NCI-H2029 treated with DMSO at 0.1 percent for 48 hours (cell line): Measurements from ENCODE around the gene CFAP410.

Source experiments
- DNase-seq: peaks from one replicate; lab custom pipeline; 2025; lab: John Stamatoyannopoulos, UW

CFAP410 gene

DNA sequence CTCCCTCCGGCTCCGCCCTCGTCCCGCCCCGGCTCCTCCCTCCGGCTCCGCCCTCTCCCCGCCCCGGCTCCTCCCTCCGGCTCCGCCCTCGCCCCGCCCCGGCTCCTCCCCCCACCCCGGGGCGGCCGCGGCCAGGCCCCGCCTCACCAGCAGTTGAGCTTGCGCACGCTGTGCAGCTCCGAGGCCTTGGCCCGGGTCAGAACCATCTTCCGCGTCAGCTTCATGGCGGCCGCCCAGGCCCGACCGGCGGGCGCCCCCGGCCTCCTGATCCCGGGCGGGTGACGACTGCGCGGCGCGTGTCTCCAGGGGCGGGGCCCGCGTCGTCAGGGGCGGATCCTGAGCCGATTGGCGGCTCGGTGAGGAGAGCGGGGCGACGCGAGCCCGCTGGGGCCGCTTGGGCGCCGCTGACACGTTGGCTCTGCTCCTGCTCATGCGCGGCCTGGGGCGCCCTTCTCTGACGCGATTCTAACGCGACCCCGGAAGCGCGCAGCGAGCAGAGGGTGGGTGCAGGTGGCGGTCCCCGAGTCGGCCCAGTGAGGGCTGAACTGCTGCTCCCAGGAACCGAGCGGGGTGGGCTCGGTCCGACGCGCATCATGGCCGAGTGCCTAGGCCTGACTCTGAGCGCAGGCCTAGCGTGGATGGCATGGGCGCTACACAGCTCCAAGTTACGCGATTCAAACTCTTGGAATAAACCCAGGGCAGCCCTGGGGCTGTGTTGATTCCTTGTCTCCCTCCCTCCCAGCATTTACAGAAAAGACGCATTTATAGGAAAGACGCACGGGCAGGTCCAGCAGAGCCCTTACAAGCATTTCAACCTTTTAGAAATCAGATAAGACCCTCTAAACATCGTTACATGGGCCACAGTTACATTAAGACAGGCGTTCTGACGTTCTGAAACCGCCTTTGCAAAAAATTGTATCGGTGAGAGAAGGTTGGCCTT is at the start of gene CFAP410:
CFAP410 (minus strand) TSS at position 420 of the 940 bp plus-strand sequence; CDS start at position 224, 196 bp downstream.
- peak; percentile 81 for DNase-seq

DNA sequence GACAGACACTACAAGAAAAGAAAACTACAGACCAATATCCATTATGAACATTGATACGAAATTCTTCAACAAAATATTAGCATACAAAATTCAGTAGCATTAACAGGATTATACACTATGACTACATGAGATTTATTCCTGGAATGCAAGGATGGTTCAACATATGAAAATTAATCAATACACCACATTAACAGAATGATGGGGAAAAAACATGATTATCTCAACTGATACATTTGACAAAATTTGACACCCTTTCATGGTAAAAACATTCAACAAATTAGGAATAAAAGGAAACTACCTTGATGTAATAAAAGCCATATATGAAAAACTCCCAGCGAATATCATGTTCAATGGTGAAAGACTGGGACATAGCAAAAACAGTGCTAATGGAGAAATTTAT is 45.8 kb upstream of the CFAP410 start:
- DNase-seq: no peak

DNA sequence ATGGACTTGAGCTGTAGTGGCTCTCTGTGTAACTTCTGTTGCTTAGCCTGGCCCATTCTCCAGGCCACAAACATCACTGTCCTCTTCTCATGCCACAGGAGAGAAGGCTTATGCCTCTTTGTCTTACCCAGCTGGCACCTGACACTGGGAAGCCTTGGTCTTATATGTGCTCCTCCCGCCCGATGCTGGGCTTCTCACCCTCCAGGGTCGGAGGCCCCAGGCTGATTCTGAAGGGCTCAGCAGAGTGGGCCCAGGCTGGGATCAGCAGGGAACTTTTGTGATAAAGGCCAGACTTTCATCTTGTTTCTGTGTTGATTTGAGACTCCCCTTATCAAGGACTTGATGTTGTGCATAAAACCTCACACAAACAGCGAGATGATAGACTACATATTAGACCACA is 44.0 kb upstream of the CFAP410 start:
- DNase-seq: no peak

DNA sequence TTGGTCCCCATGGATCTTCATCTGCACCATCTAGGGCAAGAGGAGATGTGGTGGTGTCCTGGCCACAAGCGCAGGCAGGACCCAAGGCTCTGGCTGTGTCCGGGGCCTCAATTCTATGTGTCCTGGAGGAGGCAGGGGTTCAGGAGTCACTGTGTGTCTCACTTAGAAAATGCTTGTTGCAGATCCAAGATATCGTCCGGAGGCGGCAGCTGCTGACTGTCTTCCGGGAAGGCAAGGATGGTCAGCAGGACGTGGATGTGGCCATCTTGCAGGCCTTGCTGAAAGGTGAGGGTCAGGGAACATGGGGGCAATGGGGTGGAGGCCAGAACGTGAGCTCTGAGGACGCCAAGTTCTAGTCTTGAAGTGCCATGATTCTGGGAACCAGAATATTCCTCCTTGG is 43.3 kb upstream of the CFAP410 start:
- DNase-seq: no peak

DNA sequence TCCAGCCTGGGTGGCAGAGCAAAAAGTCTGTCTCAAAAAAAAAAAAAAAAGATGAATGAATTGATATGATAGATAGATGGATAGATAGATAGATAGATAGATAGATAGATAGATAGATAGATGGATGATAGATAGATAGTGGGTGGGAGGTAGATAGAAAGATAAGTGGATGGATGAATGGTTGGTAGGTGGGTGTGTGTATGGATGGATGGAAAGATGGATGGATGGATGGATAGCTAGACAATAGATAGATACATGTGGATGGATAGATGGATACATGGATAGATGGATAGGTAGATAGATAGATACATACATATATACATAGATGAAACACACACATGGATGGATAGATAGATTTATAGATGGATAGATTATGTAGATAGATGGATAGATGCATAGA is 42.7 kb upstream of the CFAP410 start:
- DNase-seq: no peak

DNA sequence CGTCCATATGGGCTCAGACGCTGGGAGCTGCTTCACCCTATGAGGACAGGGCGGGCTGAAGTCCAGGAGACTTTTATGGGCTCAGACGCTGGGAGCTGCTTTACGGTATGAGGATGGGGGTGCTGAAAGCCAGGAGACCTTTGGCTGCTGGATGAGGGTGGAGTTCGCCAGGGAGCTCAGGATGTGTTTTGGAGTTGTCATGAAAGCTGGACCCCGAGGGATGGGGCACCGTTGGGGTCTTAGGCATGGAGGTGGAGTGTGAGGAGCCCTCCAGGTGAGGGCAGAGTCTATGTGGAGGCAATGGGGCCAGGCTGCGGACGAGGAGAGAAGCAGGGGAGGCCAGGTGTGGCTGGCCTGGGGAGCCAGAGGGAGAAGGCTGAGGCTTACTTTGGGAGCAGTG is 41.7 kb upstream of the CFAP410 start:
- DNase-seq: no peak

DNA sequence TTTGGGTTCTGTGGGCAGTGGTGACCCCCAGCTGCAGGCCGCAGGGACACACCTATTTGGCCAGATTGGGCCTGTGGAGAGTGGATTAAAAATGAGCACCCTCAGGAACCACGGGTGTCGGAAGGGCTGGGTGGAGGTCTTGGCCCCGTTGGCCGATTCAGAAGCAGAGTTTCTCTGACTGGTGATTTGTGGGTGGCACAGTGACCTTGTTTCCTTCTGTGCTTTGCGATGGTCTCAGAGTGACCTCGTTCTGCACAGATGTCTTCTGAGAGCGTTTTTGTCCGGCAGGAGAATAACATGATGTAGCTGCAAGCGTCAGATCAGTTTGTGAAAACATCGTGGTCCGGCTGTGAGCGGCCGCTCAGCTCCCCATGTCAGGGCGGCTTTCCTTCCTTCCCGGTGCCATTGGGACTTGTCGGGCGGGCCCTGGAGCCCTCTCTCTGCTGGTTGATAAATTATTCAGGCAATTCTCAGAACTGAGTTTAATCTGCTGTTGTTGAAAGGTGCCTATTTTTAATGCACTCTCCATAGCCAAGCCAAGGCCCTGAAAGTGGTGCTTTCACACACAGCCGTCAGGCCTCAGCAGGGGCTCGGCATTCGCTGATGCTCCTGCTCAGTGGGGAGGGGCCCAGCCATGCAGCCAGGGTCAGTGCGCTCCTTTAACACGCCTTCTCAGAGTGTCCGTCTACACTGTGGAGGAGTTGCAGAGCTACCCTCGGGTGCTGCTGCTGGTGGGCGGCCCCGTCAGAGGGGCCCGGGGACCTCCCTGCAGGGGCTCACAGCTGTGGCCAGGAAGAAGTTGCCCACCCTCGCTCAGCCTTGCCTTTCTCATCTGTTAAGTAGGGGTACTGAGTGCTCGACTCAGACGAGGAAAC is 41.0 kb upstream of the CFAP410 start:
- no peak for DNase-seq

DNA sequence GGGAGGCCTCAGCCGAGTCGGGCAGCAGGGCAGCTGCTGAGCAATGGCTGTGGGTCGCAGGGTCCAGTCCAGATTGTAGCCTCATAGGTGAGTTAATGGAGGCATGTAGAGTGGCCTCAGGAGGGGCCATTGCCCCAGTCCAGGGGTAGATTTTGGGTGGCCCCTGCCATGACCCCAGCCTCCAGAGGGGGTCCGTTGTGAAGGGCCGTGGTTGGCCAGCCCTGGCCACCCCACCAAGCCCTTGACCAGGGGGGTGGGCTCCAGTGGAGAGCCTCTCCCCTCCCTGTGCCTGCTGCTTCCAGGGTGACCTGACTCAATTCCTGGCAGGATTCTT is 40.3 kb upstream of the CFAP410 start:
- DNase-seq: no peak

DNA sequence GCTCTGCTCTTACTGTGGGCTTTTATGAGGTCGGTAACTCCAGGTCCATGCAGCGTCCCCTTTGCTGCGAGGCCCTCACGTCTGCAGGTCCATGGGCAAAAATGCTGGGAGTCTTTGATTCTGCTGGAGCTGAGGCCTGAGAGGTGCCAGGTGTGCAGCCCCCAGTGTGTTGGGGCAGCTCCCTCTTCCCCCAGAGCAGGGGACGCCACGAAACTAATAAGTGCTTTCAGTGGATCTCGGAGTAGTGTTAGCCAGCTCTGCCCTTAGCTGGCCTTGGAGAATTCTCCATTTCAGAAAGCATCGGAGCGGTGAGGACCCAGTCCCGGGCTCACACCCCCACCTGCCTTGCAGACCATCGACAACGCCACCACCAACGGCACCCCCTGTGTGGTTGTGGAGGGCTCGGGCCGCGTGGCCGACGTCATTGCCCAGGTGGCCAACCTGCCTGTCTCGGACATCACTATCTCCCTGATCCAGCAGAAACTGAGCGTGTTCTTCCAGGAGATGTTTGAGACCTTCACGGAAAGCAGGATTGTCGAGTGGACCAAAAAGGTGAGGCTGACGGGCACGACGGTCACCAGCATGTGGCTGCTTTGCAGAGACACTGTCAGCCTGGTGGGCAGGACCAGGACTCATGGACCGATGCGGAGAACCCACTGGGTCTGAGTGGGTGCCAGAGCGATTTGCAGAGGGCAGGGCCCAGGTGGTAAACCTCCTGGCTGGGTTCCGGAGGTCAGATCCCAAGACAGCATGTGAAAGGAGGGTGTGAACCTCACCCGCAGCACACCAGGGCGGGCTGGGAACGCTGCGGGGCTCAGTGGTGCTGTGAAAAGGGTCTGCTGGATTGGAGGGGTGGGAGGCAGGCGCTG is 39.7 kb upstream of the CFAP410 start:
- no peak for DNase-seq

DNA sequence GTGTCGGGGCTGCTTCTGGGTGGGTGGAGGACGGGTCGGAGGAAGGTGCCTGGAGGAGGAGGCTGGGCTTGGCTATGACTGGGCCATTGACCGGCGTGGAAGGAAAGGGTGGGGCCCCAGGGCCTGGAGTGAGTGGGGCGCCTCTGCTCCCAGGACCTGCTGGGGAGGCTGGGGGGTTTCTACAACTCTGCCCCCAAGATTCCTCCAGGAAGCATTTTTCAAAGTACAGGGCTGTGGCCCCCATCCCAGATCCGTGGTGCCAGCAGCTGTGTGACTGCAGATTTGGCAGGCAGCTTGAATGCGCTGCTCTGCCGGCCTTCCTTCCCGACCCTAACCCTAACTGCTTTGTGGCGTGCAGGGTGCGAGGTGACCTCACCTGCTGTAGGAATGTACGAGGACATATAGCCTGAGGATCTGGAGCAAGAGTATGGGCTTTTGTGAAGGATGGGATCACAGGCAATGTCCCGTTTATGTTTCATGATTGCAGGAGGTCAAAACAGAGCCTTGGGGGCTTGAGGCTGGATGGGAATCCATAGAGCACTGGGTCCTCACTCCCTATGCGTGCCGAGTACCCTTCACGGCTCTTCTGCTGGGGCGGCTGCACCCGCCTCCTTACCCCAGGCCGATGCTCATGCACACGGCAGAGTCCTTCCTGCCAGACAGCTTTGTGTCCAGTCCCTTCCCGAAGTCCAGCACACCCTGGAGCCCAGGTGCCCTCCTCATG is 38.9 kb upstream of the CFAP410 start:
- no peak for DNase-seq

DNA sequence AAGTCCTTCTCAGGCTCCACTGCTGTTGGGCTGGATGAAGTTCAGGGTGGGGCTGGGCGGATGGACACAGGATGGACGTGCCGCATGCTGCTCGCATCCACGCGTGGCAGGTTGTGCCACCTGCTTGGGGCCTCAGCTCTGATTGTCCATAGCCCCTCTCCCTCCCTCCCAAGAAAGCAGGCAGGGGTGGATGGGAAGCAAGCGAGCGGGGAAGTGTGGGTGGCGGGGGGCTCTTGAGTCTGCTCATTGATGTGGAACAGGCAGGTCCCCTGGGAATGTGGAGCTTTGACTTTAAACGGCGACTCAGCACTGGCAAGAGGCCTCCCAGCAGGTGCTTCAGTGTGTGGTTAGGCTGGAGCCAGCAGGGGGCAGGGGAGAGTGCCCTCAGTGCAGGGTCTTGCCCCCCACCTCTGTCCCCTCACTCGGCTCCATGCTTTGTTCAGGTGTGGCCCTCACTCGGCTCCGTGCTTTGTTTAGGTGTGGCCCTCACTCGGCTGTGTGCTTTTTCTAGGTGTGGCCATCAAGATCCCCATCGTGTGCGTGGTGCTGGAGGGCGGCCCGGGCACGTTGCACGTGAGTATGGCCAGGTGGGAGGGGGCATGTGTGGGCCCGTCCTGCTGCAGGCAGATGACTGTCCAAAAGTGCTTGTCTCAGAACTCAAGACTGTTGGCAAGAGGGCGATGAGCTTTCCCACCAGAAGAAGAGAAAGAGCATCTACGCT is 38.2 kb upstream of the CFAP410 start:
- DNase-seq: no peak

DNA sequence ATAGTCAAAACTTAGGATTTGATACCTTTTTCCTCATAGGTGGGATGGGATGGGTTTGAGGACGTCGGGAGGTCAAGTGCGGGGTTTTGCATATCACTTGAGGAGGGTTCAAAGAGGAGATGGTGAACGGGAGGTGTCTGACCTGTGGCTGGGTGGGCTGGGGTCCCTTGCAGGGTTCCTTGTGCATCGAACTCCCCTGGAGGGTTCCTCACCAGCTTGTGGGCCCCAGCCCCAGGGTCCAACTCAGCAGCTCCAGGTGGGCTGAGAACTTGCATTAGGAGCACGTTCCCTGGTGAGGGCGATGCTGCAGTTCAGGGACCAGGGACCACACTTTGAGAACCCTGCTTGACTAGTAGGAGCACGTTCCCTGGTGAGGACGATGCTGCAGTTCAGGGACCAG is 37.4 kb upstream of the CFAP410 start:
- DNase-seq: no peak

DNA sequence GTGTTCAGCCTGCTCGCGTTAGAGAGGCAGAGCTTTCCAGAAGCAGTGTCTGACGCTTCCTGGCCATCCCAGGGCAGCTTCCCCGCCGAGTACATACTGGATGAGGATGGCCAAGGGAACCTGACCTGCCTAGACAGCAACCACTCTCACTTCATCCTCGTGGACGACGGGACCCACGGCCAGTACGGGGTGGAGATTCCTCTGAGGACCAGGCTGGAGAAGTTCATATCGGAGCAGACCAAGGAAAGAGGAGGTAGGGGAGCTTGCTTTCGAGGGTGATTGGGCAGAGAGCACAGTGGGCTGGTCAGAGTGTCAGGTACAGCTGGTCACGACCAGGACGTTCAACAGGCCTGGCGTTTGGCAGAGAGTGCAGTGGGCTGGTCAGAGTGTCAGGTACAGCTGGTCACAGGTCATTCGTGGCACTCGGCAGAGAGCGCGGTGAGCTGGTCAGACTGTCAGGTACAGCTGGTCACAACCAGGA is 36.6 kb upstream of the CFAP410 start:
- DNase-seq: no peak

DNA sequence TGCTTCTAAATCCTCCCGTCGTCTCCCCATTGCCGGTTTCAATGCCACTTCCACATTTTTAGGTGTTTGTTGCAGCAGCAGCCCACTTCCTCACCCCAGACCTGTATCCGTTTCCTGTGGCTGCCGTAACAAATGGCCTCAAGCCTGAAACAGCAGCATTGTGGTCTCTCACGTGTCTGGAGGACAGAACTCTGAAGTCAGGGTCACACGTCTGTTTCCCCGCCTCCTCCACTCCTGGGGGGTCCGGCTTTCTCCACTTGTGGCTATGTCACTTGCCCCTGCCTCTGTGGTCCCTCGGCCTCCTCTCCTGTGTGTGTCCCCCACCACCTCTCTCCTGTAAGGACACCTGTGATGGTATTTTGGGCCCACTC is 36.1 kb upstream of the CFAP410 start:
- DNase-seq: no peak

DNA sequence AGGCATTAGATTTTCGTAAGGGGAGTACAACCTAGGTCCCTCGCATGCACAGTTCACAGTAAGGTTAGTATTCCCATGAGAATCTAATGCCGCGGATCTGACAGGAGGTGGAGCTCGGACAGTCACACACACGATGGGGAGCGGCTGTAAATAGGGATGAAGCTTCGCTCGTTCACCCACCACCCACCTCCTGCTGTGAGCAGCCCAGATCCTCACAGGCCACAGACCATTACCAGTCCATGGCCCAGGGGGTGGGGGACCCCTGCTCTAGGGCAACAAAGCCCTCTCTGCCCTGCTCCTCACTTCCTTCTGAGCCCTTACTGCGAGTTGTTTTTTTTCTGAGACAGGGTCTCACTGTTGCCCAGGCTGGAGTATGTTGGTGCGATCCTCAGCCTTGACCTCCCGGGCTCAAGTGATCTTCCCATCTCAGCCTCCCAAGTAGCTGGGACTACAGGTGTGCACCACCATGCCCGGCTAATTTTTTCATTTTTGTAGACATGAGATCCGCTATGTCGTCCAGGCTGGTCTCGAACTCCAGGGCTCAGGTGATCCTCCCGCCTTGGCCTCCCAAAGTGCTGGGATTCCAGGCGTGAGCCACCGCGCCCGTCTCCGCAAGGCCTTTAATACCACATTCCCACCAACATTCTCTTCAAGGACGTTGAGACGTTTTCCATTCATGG is 35.6 kb upstream of the CFAP410 start:
- DNase-seq: no peak

DNA sequence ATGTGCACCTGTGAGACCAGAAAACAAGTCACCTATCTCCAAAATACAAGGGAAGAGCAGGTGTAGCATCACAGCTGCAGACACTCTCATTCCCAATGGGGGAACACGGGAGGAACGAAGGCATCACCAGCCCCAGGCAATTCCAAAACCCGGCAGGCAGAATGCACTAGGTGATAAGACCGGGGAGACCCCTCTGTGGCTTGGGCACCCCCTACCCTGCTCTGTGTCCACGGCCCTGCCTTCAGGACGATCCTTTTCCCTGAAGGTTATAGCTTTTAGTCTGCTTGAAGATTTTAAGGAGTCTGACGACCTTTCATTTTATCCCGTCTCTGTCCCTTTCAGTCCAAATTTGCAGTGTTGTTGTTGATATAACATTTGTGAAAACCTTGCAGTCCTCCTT is 33.4 kb upstream of the CFAP410 start:
- no peak for DNase-seq

DNA sequence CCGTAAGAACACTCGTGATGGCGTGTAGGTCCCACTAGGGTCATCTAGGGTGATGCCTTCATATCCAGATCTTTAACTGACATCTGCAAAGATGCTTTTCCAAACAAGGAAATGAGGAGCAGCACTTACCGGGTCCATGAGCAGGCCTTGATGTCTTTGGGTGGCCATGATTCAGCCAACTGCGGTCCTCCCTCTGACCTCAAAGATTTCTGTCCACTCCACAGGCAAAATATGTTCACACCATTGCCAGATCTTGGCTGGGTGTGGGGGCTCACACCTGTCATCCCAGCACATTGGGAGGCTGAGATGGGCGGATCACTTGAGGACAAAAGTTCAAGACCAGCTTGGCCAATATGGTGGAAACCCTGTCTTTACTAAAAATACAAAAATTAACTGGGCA is 32.4 kb upstream of the CFAP410 start:
- DNase-seq: no peak

DNA sequence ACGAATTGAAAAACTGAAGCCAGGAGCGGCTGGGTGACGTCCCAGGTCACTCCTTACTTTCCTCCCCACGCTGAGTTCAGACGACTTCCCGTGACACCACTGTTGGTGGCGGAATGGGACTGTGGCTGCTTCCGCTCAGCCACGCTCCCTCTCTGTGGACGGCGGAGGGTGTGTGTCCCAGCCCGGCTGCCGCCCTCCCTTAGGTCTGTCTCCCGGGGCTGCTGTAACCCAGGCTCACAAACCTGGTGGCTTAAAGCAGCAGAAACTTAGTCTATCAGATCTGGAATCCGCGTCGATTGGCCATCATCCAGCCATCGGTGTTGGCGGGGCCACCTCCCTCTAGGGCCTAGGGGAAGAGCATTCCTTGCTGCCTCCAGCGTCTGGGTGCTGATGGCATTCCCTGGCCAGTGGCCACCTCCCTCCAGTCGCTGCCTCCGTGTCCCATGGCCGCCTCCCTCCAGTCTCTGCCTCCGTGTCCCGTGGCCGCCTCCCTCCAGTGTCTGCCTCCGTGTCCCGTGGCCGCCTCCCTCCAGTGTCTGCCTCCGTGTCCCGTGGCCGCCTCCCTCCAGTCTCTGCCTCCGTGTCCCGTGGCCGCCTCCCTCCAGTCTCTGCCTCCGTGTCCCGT is 31.7 kb upstream of the CFAP410 start:
- DNase-seq: no peak

DNA sequence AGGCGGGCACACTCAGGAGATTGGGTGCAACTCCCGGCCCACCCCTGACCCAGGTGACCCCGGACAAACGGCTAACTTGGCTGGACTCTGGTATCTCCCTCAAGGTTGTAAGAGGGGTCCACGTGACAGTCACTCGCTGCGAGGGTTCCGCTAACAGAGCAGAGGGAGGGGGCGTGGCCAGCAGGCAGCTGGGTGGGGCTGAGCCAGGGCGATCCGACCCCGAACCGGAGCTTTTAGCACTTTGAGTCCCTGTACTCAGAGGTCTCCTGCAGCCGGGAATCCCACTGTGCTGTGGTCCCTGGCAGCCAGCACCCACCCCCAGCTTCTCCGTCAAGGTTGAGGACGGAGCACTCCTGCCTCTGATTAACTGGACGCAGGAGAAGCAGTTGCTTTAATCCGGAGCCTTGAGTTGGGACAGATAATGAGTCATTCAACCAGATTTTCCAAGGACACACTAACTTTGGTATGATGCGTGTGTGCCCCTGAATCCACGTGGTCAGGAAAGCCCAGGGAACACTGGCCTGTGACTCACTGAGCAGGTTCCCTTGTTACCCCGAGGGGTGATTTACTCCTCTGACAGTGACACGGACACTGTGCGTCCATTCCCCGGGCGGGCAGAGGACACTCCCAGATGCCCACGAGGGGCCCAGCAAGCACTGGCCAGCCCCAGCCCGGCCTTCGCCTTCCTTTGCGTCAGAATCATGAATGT is 31.0 kb upstream of the CFAP410 start:
- DNase-seq: no peak
